ENCODE data around the gene ABHD17B. TPM values are rescaled to one million over a fixed set of nuclear protein-coding genes. Genes with fewer than 3 reads are reported as not detected.

Gene ABHD17B
- total RNA-seq, 6 donors from 2014 or later: 3.9 to 27.3 (median 12.8) TPM

- H3K27ac ChIP-seq: no peak overlapping the region
- H3K27me3 ChIP-seq: no peaks in the 10 kb centered on the region
- no peak overlapping the region for H3K4me3 ChIP-seq
- H3K9me3 ChIP-seq: no peaks in the 10 kb centered on the region
- TF ChIP-seq POLR2AphosphoS5 (IDR thresholded peaks at IDR 0.05) (no peak), POLR2A (IDR thresholded peaks at IDR 0.05) (no peak), EP300 (IDR thresholded peaks at IDR 0.05) (no peak)
- TF ChIP-seq, protein P1, sequence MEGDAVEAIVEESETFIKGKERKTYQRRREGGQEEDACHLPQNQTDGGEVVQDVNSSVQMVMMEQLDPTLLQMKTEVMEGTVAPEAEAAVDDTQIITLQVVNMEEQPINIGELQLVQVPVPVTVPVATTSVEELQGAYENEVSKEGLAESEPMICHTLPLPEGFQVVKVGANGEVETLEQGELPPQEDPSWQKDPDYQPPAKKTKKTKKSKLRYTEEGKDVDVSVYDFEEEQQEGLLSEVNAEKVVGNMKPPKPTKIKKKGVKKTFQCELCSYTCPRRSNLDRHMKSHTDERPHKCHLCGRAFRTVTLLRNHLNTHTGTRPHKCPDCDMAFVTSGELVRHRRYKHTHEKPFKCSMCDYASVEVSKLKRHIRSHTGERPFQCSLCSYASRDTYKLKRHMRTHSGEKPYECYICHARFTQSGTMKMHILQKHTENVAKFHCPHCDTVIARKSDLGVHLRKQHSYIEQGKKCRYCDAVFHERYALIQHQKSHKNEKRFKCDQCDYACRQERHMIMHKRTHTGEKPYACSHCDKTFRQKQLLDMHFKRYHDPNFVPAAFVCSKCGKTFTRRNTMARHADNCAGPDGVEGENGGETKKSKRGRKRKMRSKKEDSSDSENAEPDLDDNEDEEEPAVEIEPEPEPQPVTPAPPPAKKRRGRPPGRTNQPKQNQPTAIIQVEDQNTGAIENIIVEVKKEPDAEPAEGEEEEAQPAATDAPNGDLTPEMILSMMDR (IDR thresholded peaks at IDR 0.05): no peak
- DNase-seq (no peak), ATAC-seq (ENCODE audit: low FRiP score in 2 of 2) (no peak)
- H3K36me3 ChIP-seq: no peaks in the 10 kb centered on the region
- 57 to 62% methylated on average over 1 of the region's 1 CpG for WGBS, 2 donors
- H3K4me1 ChIP-seq: peaks cover 20 to 36% (median 24%) of the 10 kb centered on the region in 4 donors
Observed at GRCh38 chr9:71897577-71897976, 13.4 kb downstream of the ABHD17B start.

- no peaks in the 10 kb centered on the region for H3K27me3 ChIP-seq
- no peaks in the 10 kb centered on the region for H3K36me3 ChIP-seq
- peaks cover 20 to 36% (median 24%) of the 10 kb centered on the region in 4 donors for H3K4me1 ChIP-seq
- TF ChIP-seq EP300 (IDR thresholded peaks at IDR 0.05) (no peak), POLR2AphosphoS5 (IDR thresholded peaks at IDR 0.05) (no peak), POLR2A (IDR thresholded peaks at IDR 0.05) (no peak)
- TF ChIP-seq, protein P1 (IDR thresholded peaks at IDR 0.05): no peak
- H3K27ac ChIP-seq: no peak overlapping the region
- DNase-seq: no peak
- no peaks in the 10 kb centered on the region for H3K9me3 ChIP-seq
- H3K4me3 ChIP-seq: no peak overlapping the region
- ATAC-seq (ENCODE audit: low FRiP score in 2 of 2): no peak
Observed at GRCh38 chr9:71896761-71897160, 14.2 kb downstream of the ABHD17B start.

- ATAC-seq (ENCODE audit: low FRiP score in 2 of 2) (no peak), DNase-seq (no peak)
- Histone ChIP-seq H3K9me3 (no peaks in the 10 kb centered on the region), H3K4me3 (no peak overlapping the region), H3K27me3 (no peaks in the 10 kb centered on the region), H3K4me1 (peaks cover 20 to 36% (median 24%) of the 10 kb centered on the region in 4 donors), H3K36me3 (no peaks in the 10 kb centered on the region), H3K27ac (no peak overlapping the region)
- TF ChIP-seq POLR2A (IDR thresholded peaks at IDR 0.05): no peak
- TF ChIP-seq, protein P1 (IDR thresholded peaks at IDR 0.05): no peak
Observed at GRCh38 chr9:71895955-71896354, 15.0 kb downstream of the ABHD17B start.

- Histone ChIP-seq H3K27ac (no peak overlapping the region), H3K9me3 (no peaks in the 10 kb centered on the region), H3K36me3 (no peaks in the 10 kb centered on the region), H3K4me1 (peaks cover 20 to 36% (median 27%) of the 10 kb centered on the region in 4 donors), H3K27me3 (no peaks in the 10 kb centered on the region), H3K4me3 (no peak overlapping the region)
- DNase-seq (no peak), ATAC-seq (ENCODE audit: low FRiP score in 2 of 2) (no peak)
- no peak for TF ChIP-seq POLR2A (IDR thresholded peaks at IDR 0.05)
- TF ChIP-seq EP300 (IDR thresholded peaks at IDR 0.05): no peak
- no peak for TF ChIP-seq POLR2AphosphoS5 (IDR thresholded peaks at IDR 0.05)
Observed at GRCh38 chr9:71895117-71895516, 15.9 kb downstream of the ABHD17B start.

DNA sequence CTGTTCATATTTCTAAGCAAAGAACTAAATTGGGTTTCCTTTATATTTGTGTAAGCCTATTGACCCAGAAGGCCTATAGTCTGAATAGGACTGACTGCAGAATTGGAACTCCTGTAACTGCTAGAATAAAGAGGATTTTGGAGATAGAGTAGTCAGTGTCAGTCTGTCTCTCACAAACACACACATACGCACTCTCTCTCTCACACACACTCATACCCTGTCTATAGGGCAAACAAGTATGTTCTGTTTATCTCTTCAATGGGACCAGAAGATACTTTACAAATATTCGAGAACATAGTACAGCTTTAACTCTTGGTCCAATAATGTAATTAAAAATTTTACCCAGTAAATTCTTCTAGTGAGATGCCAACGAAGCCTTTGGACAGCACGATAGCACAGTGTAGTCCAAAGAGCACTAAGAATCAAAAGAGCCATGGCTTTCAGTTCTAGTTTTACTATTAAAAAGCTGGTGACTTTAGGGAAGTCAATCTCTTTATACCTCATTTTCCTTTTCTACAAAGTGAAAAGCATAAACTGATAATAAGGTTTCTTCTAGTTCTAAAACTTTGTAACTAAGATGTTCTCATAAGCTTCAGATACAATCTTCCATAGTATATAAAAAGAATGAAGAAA, 19.3 kb downstream of the ABHD17B start:
- no peaks in the 10 kb centered on the region for H3K36me3 ChIP-seq
- H3K4me1 ChIP-seq: peaks cover 8 to 24% (median 13%) of the 10 kb centered on the region in 4 donors
- no peak overlapping the region for H3K27ac ChIP-seq
- H3K9me3 ChIP-seq: no peaks in the 10 kb centered on the region
- WGBS, 2 donors: 91 to 95% methylated on average over 4 of the region's 4 CpGs
- DNase-seq (no peak), ATAC-seq (ENCODE audit: low FRiP score in 2 of 2) (no peak)
- TF ChIP-seq POLR2AphosphoS5 (IDR thresholded peaks at IDR 0.05): no peak
- no peak for TF ChIP-seq POLR2A (IDR thresholded peaks at IDR 0.05)
- no peak for TF ChIP-seq EP300 (IDR thresholded peaks at IDR 0.05)
- TF ChIP-seq, protein P1 (IDR thresholded peaks at IDR 0.05): no peak
- H3K27me3 ChIP-seq: no peaks in the 10 kb centered on the region
- H3K4me3 ChIP-seq: no peak overlapping the region

All from upper lobe of left lung (tissue), 6 donors.